Measurements from ENCODE around the gene SVOPL.
A peak's percentile ranks its signal among the peaks of the same experiment; 100 is the strongest.

The SVOPL gene

GRCh38 chr7:138665669-138666140, 35.5 kb downstream of the SVOPL start:
- no peak for TF ChIP-seq CTCF (conservative IDR thresholded peaks at IDR 0.05)
- H3K27ac ChIP-seq: no peak overlapping the region

- H3K27ac ChIP-seq: no peak overlapping the region
- TF ChIP-seq CTCF (conservative IDR thresholded peaks at IDR 0.05): no peak
Measured at GRCh38 chr7:138665249-138665648, 35.9 kb downstream of the SVOPL start.

- peak; percentile 20 for TF ChIP-seq CTCF (conservative IDR thresholded peaks at IDR 0.05)
- H3K27ac ChIP-seq: peak overlapping the region; percentile 82
Measured at GRCh38 chr7:138663725-138664710, 37.1 kb downstream of the SVOPL start.

- no peak for TF ChIP-seq CTCF (conservative IDR thresholded peaks at IDR 0.05)
- peak overlapping the region; percentile 82; the same call in 1 of the 2 replicates for H3K27ac ChIP-seq
Measured at GRCh38 chr7:138662991-138663320, 38.2 kb downstream of the SVOPL start.

DNA sequence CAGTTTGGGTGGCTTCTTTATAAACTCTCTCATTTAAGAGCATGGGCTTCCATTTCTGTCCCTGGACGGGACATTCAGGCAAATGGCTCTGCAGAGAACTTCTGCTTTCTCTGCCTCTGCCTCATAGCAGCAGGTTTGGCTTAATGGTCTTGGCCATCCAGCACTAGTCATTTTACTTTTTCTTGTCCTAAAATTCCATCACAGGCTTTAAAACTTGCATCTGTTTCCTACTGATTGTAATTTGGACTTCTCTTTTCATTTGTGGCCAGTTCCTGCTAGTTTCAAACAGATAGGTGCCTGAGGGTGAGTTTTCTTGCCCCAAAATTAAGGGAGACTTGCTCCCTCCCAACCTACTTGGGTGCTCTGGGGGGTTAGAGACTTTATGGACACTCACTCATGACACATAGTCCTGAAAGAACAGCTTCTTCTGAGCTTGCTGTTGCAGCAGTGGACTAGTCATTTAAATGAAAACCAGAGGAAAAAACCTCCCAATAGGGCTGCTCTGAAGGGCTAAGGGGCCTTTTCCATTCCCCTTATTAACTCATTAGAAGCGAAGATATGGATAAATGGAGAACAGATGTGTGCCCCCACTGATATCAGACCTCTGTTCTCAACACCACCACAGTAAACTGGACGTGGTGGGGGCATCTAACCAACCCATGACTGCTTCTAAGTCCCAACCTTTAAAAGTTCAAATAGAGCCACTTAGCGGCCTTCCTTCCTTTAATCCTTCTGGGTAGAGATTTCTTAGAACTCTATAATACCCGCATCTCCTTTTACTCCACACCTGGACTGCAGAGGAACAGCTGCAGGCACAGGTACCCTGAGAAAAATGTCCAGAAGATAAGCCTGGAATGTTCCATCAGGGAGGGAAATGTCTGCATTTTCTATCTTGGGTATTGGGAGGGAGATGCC, 38.8 kb downstream of the SVOPL start:
- no peak for TF ChIP-seq CTCF (conservative IDR thresholded peaks at IDR 0.05)
- no peak overlapping the region for H3K27ac ChIP-seq

- no peak overlapping the region for H3K27ac ChIP-seq
- TF ChIP-seq CTCF (conservative IDR thresholded peaks at IDR 0.05): no peak
Measured at GRCh38 chr7:138661069-138661635, 40.0 kb downstream of the SVOPL start.

DNA sequence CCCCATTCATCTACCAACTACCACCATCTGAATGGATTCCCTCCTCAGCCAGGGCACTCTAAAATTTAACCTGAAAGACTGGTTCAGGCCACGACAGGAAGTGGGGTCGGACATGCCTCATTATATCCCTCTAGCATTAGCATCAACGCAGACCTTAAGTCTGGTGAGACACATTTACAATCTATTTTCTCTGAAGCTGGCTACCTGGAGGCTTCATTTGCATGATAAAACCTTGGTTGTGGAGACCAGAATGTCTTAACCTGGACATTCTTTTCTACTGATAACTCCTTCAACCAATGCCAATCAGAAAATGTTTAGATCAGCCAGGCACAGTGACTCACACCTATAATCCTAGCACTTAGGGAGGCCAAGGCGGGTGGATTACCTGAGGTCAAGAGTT, 42.3 kb downstream of the SVOPL start:
- no peak overlapping the region for H3K27ac ChIP-seq
- TF ChIP-seq CTCF (conservative IDR thresholded peaks at IDR 0.05): no peak
